Activated CD4-positive, alpha-beta T cell treated with anti-CD3 and anti-CD28 coated beads, Interleukin-2, amount 50 U/mL, for 1 hour (primary cell): Measurements from ENCODE around the gene TRPM3.
"Not testable (repeated sequence)": the region's sequence is repeated elsewhere in the genome, so short reads cannot be mapped to it uniquely, and the experiment has no call there.

ENCODE experiments used
- DNase-seq: peaks from one replicate; pipeline ENCODE4 v3.0.0-alpha.2; 2020

TRPM3 gene

DNA sequence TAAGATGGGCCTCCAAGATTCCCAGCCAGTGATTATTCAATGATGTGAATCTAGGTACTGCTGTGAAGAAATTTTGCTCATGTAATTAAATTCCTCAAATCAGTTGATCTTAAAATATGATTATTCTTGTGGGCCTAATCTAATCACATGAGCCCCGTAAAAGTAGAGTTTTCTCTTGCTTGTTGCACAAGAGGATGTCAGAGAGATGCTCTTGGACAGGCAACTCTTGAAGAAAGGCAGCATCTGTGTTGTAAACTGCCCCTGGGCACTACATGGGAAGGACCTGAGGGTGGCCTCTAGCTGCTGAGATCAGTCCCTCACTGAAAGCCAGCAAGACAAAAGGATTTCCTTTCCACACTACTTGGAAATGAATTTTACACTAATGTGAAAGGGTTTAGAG, 132.9 kb downstream of the TRPM3 start:
- no peak for DNase-seq

DNA sequence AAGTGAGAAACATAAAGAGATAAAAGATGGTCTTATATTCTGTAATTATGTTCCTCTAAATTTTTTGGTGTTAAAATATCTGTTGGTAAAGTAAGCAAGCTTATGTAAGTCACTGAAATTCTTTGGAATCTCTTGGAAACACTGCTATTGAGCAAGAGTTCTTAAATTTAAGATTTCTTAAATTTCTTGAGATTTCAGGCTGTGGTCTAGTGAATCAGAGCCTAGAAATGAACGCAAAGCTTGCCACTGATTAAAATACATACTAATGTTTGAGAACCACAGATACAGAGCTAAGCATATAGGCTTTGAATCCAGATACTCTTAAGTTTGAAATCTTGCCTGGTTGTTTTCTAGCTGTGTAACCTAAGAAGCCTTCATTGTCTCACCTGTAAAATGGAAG, 133.4 kb downstream of the TRPM3 start:
- DNase-seq, result no peak

DNA sequence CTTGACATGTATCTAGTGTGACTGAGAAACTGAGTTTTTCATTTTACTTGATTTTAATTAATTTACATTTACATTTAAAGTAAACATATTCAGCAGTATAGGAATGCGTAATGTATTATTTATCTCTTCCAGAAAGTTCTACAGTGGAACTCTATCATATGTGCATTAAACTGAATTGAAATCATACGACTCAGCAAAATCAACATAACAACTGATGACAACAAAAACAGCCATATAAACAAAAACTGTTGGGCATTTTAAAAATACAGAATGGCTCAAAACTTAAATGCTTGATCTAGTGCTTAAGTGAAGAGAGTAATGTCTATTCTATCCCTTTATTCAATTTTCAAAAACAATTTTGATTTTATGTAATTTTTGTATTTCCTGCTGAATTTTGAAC, 134.4 kb downstream of the TRPM3 start:
- no peak for DNase-seq

DNA sequence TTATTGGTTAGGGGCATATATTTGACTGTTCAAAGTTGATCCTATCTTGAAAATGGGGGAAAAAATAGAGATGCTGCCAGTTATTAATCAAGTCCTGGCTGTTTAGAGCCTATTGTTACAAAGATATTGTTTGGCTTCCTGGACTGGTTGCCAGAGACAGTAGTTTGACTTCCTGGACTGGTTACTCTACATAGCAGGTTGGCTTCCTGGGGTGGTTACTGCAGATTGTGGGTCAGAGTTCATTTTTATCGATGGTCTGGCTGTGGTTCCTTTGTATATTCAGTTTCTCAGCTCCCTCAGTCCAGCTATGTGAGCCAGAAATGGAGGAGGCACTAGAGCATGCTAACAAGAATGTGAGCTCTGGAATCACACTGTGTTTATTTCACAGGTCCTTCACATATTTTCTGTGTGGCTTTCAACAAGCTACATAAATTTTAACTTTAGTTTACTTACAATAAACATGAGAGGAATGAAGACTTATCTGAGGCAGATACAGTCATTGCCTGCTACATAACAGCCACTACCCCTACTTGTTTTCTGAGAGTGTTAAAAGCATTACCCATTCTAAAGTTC, 137.6 kb downstream of the TRPM3 start:
- DNase-seq, result no peak

DNA sequence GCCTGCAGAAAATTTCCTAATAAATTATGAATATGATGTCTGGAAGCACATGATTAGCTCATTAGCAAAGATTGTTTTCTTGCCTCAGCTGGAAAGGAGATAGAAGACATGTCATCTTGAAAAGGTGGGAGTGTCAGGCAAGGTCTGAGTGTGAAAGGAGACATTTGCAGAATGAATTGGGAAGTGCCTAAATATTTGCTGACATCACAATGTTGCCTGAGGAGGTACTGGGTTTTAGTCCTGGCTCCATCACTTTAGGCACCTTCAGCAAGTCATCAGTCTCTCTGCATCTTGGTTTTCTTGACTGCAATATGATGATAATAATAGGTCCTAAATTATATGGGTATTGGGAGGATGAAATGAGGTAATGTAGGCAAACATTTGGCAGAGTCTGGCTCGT, 140.1 kb downstream of the TRPM3 start:
- DNase-seq, result no peak

DNA sequence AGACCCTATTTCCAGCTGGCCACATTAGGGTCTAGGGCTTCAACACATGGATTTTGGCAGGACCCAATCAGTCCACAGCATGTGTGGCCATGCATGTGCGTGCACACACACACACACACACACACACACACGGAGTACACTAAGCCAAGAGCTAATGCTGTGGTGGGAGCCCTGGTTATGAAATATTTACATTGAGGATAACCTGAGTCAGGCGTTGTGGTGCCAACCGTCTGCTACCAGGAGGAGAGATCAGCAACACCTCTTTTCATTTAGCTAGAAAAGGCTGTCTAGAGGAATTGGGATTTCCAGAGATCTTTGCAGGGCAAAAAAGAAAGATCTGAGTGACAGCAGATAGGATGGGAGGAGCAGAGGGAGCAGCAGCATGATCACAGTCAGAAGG, 141.5 kb downstream of the TRPM3 start:
- DNase-seq, result no peak

DNA sequence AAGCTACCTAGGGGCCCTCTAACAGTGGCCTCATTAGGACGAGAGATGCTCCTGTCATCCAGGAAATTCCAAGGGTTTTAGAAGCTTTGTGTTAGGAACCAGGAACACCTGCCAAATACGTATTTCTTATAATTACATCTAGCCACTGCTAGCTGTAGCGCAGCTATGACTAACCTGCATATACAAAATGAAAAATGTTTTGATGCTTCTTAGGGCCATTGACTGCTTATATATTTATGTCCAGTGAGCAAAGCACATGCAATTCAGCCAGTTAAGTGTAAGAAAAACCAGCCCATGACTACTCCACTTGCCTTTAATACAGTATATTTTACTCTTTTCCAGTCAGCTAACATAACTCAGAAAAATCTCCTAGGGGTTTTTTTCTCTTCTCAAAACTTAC, 143.3 kb downstream of the TRPM3 start:
- no peak for DNase-seq

DNA sequence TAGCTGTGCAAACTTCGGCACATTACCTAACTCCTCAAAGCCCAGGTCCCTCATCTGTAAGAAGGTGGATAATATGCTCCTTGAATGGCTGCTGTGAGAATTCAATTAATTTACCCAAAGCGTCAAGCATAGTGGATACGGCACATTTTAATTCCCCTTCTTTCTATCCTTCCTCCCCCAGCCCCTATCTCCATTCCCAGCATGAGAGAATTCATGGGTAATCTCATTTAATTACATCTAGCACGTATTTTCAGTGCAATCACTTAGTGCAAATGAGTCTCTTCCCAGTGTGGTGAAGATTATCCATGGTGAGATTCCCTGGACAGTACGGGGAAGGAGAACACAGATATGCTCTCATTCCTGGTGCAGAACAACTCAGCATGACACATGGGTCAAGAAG, 145.6 kb downstream of the TRPM3 start:
- DNase-seq, result no peak

DNA sequence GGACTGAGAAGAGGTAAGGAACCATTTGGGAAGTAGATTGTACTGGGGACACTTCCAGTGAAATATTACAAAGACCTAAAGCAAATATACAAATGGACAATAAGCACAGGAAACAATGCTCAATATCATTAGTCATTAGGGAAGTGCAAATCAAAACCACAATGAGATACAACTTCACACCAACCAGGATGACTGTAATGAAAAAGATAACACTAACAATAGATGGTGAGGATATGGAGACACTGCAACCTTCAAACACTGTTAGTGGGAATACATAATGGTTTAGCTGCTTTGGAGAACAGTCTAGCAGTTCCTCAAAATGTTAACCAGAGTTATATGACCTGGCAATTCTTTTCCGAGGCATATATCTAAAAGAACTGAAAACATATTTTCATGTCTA, 149.7 kb downstream of the TRPM3 start:
- DNase-seq, result no peak

DNA sequence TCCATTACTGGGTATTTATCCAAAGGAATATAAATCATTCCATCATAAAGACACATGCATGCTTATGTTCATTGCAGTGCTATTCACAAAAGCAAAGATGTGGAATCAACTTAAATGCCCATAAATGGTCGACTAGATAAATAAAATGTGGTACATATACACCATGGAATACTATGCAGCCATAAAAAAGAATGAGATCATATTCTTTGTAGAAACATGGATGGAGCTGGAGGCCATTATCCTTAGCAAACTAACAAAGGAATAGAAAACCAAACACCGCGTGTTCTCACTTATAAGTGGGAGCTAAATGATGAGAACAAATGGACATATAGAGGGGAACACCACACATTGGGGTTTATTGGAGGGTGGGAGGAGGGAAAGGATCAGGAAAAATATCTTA, 155.0 kb downstream of the TRPM3 start:
- not testable (repeated sequence) for DNase-seq

DNA sequence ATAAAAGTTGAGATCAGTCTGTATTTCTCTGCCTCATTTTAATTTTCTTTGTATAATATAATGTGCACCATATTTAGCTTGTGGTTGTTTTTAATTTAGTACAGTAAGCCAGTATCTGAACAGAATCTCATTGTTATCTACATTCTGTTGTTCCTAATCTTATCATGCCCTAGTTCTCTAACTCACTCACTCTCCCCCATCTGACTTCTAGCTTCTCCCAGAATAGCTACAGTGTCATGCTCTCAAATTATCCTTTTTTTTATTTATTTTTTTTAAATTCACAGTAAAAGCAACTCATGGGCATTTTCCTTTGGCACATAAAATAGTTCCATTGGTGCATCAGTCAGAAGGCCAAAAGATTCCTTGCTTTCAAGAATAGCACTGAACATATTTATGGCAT, 156.6 kb downstream of the TRPM3 start:
- DNase-seq, result no peak

DNA sequence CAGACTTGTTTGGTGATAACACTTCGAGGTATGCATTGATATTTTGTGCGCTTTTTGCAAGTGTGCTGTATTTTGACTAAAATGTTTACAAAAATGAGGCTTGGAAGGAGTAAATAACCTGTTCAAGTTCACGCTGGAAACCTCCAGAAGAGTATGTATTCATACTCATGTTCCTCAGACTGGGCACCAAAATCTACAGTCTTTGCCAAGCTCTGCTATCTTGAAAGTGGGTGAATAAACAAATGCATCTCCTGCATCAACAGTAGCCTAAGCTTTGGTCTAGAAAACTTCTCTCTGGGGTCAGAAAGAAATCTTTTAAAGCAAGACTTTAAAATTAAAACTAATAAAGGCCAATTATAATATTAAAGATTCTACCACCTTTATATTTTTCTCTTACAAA, 157.9 kb downstream of the TRPM3 start:
- no peak for DNase-seq

DNA sequence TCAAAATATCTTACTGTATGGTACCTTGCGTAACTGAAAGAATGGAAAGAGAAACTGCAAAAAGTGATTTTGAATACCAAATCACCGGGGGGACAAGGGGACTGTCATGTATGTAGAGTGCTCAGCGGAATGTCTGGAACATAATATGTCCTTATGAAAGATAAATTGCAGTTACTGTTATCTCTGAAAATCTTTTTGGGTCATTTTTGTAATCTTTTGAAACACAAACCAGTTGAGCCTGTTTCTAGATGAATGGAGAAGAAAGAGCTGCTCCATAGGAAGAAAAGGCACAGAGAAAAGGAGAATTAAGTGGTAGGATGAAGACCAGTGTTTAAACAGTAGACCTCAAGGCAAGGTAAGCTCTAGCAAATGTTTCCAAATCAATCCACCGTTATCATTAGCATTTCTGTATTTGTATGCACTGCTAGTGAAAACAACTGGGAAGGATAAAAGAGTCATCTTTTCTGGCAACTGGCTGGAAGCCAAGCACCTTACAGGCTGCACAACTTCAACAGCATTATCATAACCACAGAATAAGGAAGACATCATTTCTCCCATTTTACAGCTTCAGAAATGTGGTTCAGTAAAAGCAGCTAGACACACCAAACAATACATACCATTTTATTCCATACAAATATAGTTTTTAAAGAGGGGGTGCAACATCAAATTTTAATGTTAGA, 158.5 kb downstream of the TRPM3 start:
- DNase-seq, result no peak

DNA sequence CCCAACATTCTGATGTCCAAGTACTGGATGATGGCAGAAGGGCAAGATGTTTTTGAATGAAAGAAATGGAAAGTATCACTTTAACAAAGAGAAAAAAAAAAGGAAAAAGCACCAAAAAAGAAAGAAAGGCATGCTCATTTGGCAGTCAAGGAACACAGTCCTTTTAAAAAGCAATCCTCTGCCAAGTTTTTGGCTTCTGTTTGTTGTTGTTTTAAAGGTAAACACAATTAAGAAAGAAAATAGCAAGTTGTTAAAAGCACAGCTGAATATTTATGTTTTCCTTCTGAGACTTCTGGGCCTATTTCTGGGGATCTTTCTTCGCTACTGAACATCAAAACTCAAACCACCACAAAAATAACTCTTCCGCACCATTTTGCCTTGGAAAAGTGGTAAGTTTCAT, 162.1 kb downstream of the TRPM3 start:
- no peak for DNase-seq

DNA sequence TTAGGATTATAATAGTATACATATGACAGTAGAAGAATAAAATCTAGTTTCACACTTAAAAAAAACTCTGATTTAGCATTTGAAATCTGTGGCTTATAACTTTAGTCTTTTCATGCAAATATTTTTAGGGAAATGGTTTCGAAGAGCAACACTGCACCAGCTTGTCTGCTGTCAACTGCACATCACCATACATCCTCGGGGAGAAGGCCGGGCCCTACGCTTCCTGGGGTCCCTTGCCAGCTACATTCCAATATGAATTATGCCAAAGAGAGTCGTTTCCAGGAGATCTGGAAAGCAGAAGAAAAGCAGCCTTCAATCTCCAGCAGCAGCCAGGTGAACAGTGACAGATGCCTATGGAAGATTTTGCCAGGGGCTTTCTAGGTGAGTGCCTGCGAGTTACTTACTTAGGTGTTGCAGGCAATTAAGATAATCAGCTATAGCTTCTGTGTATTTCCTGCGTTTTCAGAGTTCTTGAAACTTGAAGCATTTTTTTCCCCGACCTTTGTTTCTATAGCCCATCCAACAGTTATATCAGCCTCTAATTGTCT, 166.8 kb downstream of the TRPM3 start:
- DNase-seq, result no peak

DNA sequence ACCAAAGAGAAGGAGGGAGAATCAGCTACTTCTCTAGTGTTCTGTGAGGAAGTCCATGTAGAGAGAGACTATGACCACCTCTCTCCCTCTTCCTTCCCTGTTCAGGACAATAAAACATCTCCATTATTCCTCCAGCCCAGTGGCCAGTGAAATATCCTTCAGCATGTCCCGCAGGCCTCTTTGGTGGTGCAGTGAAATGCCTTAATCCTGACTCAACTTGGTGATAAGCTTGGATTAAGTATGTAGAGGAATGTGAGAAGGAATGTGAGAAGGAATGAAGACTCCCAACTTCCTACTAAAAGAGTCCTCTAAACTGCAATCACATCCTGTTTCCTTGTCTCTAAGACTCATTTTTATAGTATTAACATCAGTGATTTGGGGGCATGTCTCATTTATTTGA, 167.3 kb downstream of the TRPM3 start:
- DNase-seq, result no peak

DNA sequence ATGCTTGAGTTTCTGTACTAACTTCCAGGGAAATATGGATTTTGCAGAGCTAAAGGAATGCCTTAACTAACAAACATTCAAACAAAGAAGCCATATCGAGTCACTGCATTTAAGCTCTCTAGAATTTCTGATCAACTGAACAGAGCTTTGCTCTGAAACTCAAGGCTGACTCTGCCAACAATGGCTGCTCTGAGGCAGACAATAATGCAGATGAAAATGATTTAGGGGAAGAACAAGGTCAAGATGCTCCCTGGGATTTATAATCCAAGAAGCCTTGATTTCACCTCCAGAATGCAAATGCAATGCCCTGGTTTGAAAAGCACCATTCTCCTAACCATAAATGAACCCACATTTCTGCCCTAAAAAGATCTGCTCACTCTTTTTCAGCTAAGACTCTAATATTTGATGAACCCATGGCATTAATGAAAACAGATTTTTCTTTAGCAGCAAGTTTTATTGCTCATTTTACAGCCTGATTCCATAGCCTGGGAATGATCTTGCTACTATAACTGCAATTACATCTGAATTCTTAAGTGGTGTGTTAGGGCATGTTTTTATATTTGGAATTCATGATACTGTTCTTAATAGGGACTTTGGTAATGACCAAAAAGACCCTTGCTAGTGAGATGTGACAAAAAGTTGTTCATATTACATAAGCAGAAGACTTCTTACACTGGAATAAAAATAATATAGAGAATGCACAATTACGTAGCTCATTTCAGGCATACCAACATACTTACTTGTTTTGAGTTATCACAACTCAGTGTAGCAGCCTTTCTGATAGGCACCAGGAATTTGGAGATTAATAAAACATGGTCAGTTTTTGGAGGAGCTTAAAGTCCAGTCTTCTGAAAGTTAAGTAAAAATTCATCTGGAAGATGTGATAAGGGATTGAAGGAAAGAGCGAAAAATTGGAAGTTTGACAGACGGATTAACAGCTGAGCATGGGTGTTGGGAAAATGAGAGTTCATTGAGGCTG, 169.4 kb downstream of the TRPM3 start:
- DNase-seq, result no peak

DNA sequence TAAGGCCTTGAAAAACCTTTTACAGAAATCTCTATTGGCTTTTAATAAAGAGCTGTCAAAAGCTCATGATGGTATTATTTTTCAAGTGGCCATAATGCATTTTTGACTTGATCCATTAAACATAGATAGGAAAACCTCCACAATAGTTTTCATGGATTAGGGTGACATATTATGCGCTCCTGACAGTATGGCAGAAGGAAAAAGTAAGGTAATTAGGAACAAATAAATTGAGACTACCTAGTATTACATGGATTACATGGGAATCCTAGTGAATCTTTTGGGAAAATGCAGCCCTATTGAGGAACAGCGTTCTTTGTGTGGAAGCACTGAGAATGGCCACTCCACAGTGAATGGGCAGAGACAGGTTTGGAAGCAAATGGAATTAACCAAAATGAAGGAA, 171.2 kb downstream of the TRPM3 start:
- no peak for DNase-seq

DNA sequence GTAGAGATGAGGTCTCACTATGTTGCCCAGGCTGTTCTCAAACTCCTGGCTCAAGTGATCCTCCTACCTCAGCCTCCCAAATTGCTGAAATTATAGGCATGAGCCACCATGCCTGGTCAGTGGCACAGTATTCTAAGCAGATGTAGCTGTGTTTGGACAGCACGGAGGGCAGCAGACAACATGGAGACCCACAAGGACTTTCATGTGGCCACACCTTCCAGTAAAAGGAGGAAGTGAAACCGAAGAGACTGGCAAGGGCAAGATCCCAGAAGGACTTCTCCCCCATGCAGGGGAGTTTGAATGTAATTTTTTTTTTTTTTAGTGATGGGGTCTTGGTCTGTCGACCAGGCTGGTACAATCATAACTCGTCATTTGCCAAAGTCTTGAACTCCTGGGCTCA, 172.2 kb downstream of the TRPM3 start:
- no peak for DNase-seq

DNA sequence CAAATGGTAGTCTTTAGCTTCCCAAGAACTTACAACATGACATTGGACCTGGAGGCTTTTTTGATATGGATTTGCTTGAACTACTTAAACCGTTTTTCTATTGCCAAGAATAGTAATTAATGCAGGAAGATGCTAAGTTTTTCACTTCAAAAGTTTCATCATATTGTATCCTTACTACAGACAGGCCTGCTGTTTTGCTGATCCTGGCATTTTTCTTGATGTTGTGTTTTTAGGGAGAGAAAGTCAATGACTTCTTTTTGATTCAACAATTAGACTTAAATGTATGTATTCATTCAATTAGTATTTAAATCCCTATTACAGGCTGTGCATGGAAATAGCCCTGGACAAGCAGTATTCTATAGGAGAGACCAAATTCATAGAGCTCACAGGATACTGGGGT, 172.7 kb downstream of the TRPM3 start:
- no peak for DNase-seq

DNA sequence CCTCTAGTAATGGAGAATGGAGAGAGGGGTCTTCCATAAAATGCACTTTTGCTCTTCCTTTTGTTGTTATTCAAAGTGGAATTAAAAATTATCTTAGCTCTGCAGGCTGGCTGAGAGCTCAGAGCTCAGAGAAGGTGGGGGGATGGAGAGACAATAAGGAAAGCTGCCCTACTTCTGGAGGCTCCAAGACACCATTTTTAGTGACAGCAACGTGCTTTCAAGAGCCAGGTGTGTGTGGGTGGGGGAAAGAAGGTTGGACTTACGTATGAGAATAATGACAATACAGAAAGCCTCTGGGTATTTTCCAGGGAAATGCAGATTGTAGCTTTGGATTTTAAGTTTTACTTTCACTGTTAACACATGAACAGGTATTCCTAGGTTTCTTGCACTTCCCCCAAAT, 173.9 kb downstream of the TRPM3 start:
- no peak for DNase-seq

DNA sequence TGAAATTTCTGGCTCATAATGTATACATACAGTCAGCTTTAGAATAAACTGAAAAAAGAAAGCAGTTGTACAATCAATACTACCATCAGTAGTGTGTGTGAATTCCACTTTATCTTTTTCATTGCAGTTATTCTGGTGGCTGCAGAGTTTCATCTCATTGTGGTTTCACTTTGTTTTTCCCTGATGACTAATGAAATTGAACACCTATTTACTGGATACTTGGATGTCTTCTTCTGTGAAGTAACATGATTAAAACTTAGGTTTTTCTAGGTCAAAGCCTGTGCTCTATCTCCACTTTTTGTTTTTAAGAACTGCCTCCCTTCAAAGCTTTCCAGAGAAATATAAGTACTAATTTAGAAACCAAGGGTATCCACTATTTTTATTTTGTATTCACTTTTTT, 174.3 kb downstream of the TRPM3 start:
- DNase-seq, result no peak

DNA sequence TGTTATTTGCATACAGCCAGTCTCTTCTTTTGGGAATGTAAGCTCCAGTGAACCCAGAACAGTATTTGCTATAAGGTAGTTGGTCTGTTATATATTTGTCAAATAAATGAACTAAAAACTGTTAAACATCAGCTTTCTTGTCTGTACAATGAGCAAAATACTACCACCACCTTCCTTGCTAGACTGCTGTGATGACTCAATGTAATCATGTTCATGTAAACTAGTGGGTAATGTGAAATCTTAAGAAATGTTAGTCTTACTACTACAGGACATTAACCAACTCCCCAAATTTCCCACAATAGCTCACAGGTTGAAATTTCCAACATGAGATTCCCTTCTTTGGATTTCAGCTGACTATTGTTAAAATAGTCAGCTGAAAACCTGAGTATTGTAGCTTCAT, 176.1 kb downstream of the TRPM3 start:
- no peak for DNase-seq

DNA sequence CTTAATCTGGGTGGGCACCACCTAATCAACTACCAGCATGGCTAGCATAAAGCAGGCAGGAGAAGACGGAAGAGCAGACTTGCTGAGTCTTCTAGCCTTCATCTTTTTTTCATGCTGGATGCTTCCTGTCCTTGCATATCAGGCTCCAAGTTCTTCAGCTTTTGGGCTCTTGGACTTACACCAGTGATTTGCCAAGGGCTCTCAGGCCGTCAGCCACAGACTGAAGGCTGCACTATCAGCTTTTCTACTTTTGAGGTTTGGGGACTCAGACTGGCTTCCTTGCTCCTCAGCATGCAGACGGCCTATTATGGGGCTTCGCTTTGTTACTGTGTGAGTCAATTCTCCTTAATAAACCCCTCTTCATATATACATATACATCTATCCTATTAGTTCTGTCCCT, 180.2 kb downstream of the TRPM3 start:
- no peak for DNase-seq
